OCI-LY1 (cell line): Measurements from ENCODE around the gene RASGRF1.

Source experiments
- H2AFZ ChIP-seq: fragments of 200-600 bp; sonication (generic), shearing (Covaris generic); 2 replicates; pipeline ENCODE4 v1.6.0; 2014; ENCODE audit warnings: antibody characterized with exemption, mild to moderate bottlenecking, low read length
- H3F3A ChIP-seq: fragments of 200-600 bp; sonication (generic), shearing (Covaris generic); 2 replicates; pipeline ENCODE4 v1.6.0; 2014; ENCODE audit warnings: mild to moderate bottlenecking, antibody characterized with exemption, low read length, moderate library complexity; ENCODE audit not compliant: insufficient read depth
- H3K27ac ChIP-seq: fragments of 200-600 bp; sonication (generic); 2 replicates; pipeline ENCODE4 v1.5.1; 2014; ENCODE audit warnings: low read length, mixed run types, mild to moderate bottlenecking, low read depth; ENCODE audit not compliant: poor library complexity, severe bottlenecking
- H3K27me3 ChIP-seq: fragments of 200-600 bp; sonication (generic); 2 replicates; pipeline ENCODE4 v1.6.0; 2014; ENCODE audit warnings: antibody characterized with exemption, mild to moderate bottlenecking, low read length, moderate library complexity; ENCODE audit not compliant: insufficient read depth
- H3K36me3 ChIP-seq: fragments of 200-600 bp; sonication (generic); 2 replicates; pipeline ENCODE4 v1.6.1; 2014; ENCODE audit warnings: mild to moderate bottlenecking, antibody characterized with exemption, low read length, moderate library complexity, mixed read lengths; ENCODE audit not compliant: insufficient read depth
- H3K4me1 ChIP-seq: fragments of 200-600 bp; sonication (generic); 2 replicates; pipeline ENCODE4 v1.5.1; 2014; ENCODE audit warnings: mild to moderate bottlenecking, low read length, moderate library complexity; ENCODE audit not compliant: insufficient read depth, severe bottlenecking
- H3K4me2 ChIP-seq: fragments of 200-600 bp; sonication (generic), shearing (Covaris generic); 2 replicates; pipeline ENCODE4 v1.6.1; 2014; ENCODE audit warnings: low read length
- H3K4me3 ChIP-seq: fragments of 200-600 bp; sonication (generic); 2 replicates; pipeline ENCODE4 v1.5.1; 2014; ENCODE audit warnings: low read length, low read depth, mild to moderate bottlenecking, mixed read lengths; ENCODE audit not compliant: poor library complexity, severe bottlenecking
- H3K79me2 ChIP-seq: fragments of 200-600 bp; shearing (Covaris generic); 2 replicates; pipeline ENCODE4 v1.6.1; 2016; ENCODE audit warnings: mixed run types, low read length, mixed read lengths; ENCODE audit not compliant: insufficient read depth
- H3K9ac ChIP-seq: fragments of 200-600 bp; sonication (generic), shearing (Covaris generic); 2 replicates; pipeline ENCODE4 v1.6.1; 2014; ENCODE audit warnings: mild to moderate bottlenecking, low read length, mixed read lengths
- H3K9me2 ChIP-seq: fragments of 200-600 bp; sonication (generic), shearing (Covaris generic); 2 replicates; pipeline ENCODE4 v1.6.1; 2014; ENCODE audit warnings: low read depth, mild to moderate bottlenecking, low read length, mixed read lengths
- H3K9me3 ChIP-seq: fragments of 200-600 bp; shearing (Covaris generic); 2 replicates; pipeline ENCODE4 v1.6.1; 2014; ENCODE audit warnings: low read length, mixed read lengths
- H4K20me1 ChIP-seq: fragments of 200-600 bp; sonication (generic), shearing (Covaris generic); 2 replicates; pipeline ENCODE4 v1.6.0; 2016; ENCODE audit warnings: mild to moderate bottlenecking, low read length; ENCODE audit not compliant: insufficient read depth
- EZH2 ChIP-seq: fragments of 200-600 bp; sonication (generic), shearing (Covaris generic); IDR thresholded peaks from 2 replicates; pipeline ENCODE4 v1.8.0; 2017; ENCODE audit warnings: borderline replicate concordance, mixed run types, mild to moderate bottlenecking, antibody characterized with exemption, low read length, moderate library complexity, mixed read lengths
- TF ChIP-seq, protein P1 (sequence below): fragments of 200-600 bp; sonication (generic), shearing (Covaris generic); IDR thresholded peaks from 2 replicates; pipeline ENCODE4 v1.5.1; 2017; ENCODE audit warnings: mild to moderate bottlenecking, antibody characterized with exemption, low read length, moderate library complexity, mixed read lengths

Gene RASGRF1

DNA sequence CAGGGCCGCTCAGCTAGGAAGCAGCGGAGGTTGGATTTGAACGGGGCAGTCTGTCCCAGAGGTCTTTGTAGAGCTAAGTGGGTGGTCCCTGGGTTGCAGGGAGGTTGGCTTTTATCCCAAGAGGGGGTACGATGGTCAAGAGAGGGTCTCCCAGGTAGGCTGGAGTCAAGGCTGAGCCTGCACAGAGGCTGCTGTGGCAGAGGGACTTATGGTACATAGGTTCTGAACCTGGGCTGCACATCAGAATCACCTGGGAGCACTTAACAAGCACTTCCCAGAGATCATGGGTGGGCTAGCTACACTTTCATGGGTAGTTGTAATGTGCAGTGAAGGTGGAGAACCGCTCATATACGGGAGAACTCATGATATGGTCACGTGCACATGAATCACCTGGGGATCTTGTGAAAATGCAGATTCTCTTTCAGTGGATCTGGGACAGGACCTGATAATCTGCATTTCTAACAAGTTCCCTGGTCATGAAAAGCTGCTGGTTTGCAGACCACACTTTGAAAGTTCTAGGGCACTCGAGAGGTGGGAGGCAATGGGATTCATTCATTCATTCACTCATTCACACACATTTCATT is 2.9 kb upstream of the RASGRF1 start:
- H3K9ac ChIP-seq, result no peak overlapping the region
- H3K4me3 ChIP-seq, result no peak overlapping the region
- H3K36me3 ChIP-seq, result no peaks in the 10 kb centered on the region
- no peaks in the 10 kb centered on the region for H3K79me2 ChIP-seq
- no peak overlapping the region for H2AFZ ChIP-seq
- H3K4me2 ChIP-seq, result no peak overlapping the region
- no peaks in the 10 kb centered on the region for H3F3A ChIP-seq
- peaks cover 6% of the 10 kb centered on the region for H3K4me1 ChIP-seq
- H3K9me3 ChIP-seq, result no peaks in the 10 kb centered on the region
- H3K27me3 ChIP-seq, result 0 out of 2 replicates have a peak, but pooled peaks cover 3% of the 10 kb centered on the region
- H4K20me1 ChIP-seq, result no peaks in the 10 kb centered on the region
- H3K9me2 ChIP-seq, result no peaks in the 10 kb centered on the region
- no peak overlapping the region for H3K27ac ChIP-seq
- no peak for TF ChIP-seq EZH2
- TF ChIP-seq, protein P1, sequence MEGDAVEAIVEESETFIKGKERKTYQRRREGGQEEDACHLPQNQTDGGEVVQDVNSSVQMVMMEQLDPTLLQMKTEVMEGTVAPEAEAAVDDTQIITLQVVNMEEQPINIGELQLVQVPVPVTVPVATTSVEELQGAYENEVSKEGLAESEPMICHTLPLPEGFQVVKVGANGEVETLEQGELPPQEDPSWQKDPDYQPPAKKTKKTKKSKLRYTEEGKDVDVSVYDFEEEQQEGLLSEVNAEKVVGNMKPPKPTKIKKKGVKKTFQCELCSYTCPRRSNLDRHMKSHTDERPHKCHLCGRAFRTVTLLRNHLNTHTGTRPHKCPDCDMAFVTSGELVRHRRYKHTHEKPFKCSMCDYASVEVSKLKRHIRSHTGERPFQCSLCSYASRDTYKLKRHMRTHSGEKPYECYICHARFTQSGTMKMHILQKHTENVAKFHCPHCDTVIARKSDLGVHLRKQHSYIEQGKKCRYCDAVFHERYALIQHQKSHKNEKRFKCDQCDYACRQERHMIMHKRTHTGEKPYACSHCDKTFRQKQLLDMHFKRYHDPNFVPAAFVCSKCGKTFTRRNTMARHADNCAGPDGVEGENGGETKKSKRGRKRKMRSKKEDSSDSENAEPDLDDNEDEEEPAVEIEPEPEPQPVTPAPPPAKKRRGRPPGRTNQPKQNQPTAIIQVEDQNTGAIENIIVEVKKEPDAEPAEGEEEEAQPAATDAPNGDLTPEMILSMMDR, result no peak

DNA sequence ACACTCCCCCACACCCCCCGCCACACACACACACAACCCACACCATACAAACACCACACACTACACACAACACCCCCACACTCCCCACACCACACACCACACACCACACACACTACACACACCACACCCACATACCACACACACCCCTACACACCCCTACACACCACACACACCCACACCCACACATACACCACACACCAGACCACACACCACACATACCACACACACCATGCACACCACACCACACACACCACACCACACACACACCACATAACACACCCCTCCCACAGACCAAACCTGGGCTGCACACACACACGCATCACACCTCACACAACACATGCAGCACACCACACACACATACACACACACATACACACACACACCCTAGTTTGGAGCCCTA is 1.8 kb upstream of the RASGRF1 start:
- no peak for TF ChIP-seq EZH2
- TF ChIP-seq, protein P1, result no peak
- H2AFZ ChIP-seq, result no peak overlapping the region
- no peaks in the 10 kb centered on the region for H3K79me2 ChIP-seq
- H4K20me1 ChIP-seq, result no peaks in the 10 kb centered on the region
- 0 out of 2 replicates have a peak, but pooled peaks cover 3% of the 10 kb centered on the region for H3K27me3 ChIP-seq
- no peaks in the 10 kb centered on the region for H3F3A ChIP-seq
- no peak overlapping the region for H3K27ac ChIP-seq
- no peaks in the 10 kb centered on the region for H3K9me3 ChIP-seq
- H3K36me3 ChIP-seq, result no peaks in the 10 kb centered on the region
- H3K9me2 ChIP-seq, result no peaks in the 10 kb centered on the region
- H3K4me1 ChIP-seq, result peaks cover 6% of the 10 kb centered on the region
- no peak overlapping the region for H3K4me3 ChIP-seq
- H3K4me2 ChIP-seq, result no peak overlapping the region
- H3K9ac ChIP-seq, result no peak overlapping the region

GRCh38 chr15:79091204-79091867 is 756 bp upstream of the RASGRF1 start:
- Histone ChIP-seq H3K4me3 (peak overlapping the region; percentile 39), H3K9ac (no peak overlapping the region), H3K27ac (no peak overlapping the region), H3K9me3 (no peaks in the 10 kb centered on the region), H3K36me3 (no peaks in the 10 kb centered on the region), H3K27me3 (0 out of 2 replicates have a peak, but pooled peaks cover 3% of the 10 kb centered on the region), H3K79me2 (no peaks in the 10 kb centered on the region), H3K4me2 (peak overlapping the region; percentile 49), H2AFZ (no peak overlapping the region), H3K4me1 (peaks cover 6% of the 10 kb centered on the region), H4K20me1 (no peaks in the 10 kb centered on the region), H3F3A (no peaks in the 10 kb centered on the region), H3K9me2 (no peaks in the 10 kb centered on the region)
- TF ChIP-seq, protein P1, result no peak
- TF ChIP-seq EZH2, result no peak
